Measurements from ENCODE around the gene TBX6.
A peak's percentile ranks its signal among the peaks of the same experiment; 100 is the strongest.
"Not testable (repeated sequence)": the region's sequence is repeated elsewhere in the genome, so short reads cannot be mapped to it uniquely, and the experiment has no call there.

The TBX6 gene, protein sequence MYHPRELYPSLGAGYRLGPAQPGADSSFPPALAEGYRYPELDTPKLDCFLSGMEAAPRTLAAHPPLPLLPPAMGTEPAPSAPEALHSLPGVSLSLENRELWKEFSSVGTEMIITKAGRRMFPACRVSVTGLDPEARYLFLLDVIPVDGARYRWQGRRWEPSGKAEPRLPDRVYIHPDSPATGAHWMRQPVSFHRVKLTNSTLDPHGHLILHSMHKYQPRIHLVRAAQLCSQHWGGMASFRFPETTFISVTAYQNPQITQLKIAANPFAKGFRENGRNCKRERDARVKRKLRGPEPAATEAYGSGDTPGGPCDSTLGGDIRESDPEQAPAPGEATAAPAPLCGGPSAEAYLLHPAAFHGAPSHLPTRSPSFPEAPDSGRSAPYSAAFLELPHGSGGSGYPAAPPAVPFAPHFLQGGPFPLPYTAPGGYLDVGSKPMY

DNA sequence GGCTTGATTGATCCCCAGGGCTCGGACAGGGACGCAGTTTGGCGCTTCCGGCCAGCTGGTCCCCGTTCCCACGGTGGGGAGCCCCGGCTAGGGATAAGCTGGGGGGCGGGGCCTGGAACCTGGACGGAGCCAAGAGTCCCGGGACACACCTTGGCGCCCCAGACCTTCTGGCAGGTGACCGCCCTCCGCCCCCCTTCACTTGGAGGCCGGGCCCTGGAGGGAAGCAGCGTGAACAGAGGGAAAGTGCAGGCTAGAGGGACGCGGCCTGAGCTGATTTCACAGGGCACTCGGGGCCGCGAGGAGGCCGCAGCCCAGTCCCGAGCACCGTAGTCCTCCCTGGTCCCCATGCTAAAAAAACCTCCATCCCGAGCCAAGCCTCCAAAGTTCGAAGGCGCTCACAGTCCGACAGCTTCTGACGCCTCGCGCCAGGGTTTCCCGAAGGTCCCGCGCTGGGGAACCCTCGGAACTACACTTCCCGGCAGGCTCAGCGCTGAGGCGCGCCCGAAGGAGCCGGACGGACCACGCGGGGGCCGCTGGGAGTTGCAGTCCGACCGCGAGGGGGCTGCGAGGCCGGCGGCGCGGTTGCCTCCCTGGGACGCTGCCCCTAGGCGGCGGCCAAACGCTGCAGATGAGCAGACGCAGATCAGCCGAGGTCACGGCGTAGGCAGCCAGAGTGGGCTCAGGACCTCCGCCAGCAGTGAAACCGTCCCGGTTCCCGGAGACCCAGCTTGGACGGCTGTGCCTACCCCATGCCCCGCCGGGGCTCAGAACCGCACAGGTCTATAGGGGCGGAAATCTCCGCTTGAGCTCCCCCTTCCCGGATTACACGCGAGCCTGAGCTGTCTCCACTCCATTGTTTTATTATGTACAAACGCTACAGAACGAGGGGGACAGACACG, at the start of gene TBX6:
TSS of gene TBX6 (minus strand) at position 451 of the 899 bp plus-strand sequence. CDS start 731 bp downstream, outside the sequence.
- DNase-seq: no peak

GRCh38 chr16:30139583-30140481, 48.1 kb upstream of the TBX6 start:
- no peak for DNase-seq

DNA sequence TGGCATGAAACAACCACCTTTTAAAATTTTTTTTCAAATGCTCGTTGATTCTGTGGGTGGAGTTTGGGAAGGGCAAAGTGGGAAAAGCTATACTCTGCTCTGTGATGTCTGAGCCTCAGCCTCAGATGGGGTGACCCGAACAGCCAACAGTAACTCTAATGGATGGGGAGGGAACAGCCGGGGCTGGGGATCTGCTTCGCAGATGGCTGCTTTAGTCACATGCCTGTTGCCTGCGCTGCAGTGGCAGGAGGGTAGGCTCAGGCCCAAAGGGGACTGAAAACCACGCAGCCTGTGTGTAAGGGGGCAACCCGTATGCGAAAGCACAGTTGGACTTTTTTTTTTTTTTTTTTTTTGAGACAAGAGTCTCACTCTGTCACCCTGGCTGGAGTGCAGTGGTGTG, 46.2 kb upstream of the TBX6 start:
- no peak for DNase-seq

DNA sequence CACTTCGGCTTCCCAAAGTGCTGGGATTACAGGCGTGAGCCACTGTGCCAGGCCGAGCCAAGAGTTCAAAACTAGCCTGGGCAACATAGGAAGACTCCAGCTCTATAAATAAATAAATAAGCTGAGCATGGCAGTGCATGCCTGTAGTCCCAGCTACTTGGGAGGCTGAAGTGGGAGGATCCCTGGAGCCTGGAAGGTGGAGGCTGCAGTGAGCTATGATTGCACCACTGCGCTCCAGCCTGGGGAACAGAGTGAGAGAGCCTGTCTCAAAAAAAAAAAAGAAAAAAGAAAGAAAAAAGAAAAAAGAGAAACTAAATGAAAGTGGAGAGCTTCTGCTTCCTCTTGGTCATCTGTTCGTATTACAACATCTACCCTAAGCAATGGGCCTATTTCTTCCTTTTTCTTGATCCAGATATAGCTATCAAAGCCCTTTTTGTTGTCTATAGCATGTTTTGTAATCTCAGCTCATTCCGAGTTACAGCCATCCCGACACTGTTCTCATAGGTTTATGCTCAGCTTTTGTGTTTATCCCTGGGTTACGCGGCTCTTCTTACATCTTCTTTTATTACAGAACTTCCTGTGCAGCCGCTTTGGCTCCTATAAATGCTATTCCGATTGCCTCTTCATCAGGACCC, 45.4 kb upstream of the TBX6 start:
- DNase-seq: peak; percentile 64

DNA sequence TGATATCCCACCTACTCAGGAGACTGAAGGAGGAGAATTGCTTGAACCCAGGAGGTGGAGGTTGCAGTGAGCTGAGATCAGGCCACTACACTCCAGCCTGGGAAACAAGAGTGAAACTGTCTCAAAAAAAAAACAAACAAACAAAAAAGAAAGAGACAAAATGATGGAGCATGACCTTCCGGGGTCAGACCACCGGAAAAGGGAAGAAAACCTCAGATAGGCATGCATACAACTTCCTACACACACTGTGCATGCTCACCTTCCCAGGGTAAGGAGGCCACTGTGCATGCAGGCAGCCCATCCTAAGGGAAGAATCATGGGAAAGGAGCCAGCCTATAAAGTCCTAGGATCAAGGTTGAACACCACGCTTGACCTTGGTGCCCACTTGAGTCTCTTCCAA, 40.9 kb upstream of the TBX6 start:
- DNase-seq: no peak

DNA sequence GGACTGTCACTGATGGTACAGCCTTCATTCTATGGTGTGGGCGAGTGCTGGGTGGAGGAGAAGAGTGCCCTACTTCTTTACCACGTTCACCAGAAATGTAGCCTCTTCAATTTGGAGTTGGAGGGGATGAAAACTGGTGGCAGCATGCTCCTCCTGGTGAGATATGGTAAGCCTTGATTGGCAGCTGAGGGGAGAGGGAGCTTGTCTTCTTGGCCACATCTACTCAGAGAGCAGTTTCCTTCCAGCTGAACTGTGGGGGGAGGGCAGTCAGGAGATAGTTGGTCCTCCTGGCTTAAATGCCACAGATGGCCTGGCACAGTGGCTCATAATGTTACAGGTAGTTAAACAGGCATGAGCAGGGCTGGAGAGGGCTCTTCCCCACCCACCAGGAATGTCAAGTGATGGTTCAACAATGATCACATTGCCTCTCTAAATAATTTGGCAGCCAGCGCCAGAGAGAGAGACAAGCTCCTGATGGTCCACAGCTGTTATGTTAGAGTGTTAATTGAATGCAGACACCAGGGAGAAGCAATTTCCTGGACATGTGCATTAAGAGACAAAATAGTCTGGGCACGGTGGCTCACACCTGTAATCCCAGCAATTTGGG, 40.2 kb upstream of the TBX6 start:
- no peak for DNase-seq

DNA sequence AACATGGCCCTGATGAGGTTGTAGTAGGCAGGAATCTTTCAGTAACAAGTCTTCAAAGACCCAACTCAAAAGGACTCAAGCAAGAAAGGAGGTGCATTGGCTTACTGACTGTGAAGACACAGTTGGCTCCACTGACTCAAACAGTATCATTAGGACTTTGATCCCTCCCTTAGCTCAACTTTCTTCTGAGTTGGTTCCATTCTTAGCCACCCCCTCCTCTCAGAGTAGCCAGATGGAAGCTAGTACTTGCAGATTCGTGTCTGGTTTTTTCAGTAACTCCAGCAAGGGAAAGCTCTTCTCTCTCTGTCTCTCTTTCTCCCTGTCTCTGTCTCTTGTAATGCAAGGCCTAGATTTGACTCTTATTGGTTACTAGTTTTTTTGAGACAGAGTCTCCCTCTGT, 36.3 kb upstream of the TBX6 start:
- DNase-seq: no peak

GRCh38 chr16:30125690-30126089, 34.0 kb upstream of the TBX6 start:
- DNase-seq: not testable (repeated sequence)

DNA sequence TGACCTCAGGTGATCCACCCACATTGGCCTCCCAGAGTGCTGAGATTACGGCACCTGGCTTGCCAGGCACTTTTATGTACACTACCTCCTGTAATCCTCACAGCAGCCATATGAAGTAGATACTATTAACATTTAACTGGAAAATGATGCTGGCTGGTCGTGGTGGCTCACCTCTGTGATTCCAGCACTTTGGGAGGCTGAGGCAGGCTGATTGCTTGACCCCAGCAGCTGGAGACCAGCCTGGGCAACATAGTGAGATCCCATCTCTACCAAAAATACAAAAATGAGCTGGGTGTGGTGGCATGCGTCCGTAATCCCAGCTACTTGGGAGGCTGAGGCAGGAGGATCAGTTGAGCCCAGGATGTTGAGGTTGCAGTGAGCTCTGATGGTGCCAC, 33.3 kb upstream of the TBX6 start:
- no peak for DNase-seq

- no peak for DNase-seq
These were observed 31.0 kb upstream of the TBX6 start for GRCh38 chr16:30122604-30123160.

GRCh38 chr16:30121741-30122571, 30.2 kb upstream of the TBX6 start:
- DNase-seq: no peak

DNA sequence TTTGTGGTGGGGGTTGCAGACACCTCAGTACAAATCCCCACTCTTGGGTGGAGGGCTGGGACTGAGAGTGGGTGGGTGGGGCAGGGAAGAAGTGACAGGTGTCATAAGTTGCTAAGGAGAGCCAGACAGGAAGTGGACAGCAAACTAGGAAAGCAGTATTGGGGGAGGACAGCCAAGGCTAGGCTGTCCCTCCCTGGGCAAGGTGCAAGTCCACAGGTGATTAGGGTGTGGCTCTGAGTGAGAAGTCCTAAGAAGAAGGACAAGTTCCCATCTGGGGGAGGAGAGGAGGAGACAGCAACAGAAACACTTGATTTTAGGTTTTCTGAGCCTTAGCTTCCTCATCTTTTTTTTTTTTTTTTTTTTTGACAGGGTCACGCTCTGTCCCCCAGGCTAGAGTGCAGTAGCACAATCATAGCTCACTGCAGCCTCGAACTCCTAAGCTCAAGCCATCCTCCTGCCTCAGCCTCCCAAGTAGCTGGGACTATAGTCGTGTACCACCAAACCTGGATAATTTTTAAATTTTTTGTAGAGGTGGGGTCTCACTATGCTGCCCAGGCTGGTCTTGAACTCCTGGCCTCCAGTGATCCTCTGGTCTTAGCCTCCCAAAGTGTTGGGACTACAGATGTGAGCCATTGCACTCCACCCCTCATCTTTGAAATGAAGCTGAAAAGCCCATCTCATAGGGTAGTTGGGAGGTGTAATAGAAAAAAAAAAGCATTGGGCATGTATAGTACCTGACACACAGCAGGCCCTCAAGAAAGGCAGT, 28.8 kb upstream of the TBX6 start:
- DNase-seq: no peak

DNA sequence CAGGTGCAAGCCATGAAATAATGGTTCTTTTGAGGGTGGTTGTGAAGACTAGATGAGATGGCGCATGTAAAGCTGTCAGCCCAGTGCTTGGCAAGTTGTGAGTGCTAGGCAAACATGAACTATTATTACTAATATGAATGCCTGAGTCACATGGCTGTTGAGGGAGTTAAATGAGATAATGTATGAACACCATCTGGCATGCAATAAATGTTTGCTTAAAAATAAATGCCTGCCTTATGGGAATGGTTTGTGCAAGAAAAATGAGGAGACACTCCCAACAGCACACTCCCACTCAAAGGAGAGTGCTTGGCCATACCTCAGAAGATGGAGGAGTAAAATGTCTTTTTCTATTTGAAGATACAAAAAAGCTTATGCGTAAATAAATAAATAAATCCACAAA, 27.7 kb upstream of the TBX6 start:
- DNase-seq: no peak

- no peak for DNase-seq
These were observed 26.0 kb upstream of the TBX6 start for GRCh38 chr16:30117768-30118167.

GRCh38 chr16:30116291-30117207, 24.8 kb upstream of the TBX6 start:
- DNase-seq: no peak

GRCh38 chr16:30115238-30115637, 23.5 kb upstream of the TBX6 start:
- DNase-seq: no peak

- DNase-seq: not testable (repeated sequence)
These were observed 23.1 kb upstream of the TBX6 start for GRCh38 chr16:30114833-30115232.

DNA sequence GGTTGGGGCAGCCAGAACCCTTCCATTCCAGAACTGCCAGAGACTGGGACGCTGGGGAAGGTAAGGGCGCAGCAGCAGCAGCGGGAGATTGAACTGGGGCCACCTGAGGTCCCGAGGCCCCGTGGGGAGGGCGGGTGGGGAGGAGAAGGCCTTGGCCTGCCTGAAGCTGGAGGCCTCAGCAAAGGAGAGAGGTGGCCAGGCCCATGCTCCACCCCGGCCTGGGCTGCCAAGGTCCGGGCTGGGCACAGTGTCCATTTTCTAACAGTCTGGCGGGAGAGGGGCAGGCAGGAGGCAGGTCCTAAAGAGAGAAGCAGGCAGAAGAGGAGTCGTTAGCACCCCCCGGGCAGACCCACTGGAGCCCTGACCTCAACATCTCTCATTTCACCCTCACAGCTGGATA, 22.7 kb upstream of the TBX6 start:
- no peak for DNase-seq

Measured in SIG-M5 (cell line).